ENCODE data around the gene CTNNBIP1. TPM values are rescaled to one million over a fixed set of nuclear protein-coding genes. Genes with fewer than 3 reads are reported as not detected.

CTNNBIP1 gene
- total and polyA plus RNA-seq, 9 of the 15 experiments (the other 6 are each of a cell fraction or from before 2014, with no cell fraction given): 0.65 to 29.2 (median 14.7) TPM

GRCh38 chr1:9859281-9860014, 50.6 kb downstream of the CTNNBIP1 start:
- Histone ChIP-seq H4K20me1 (replicated peaks; ENCODE audit: control insufficient read depth, insufficient read depth, low read length) (0 out of 2 replicates have a peak, but pooled peaks cover 9% of the 10 kb centered on the region), H3K27me3 (ENCODE audit: control insufficient read depth in 2 of 2, insufficient read depth in 2 of 2, low read length in 2 of 2) (no peaks in the 10 kb centered on the region), H3K79me2 (ENCODE audit: control insufficient read depth, insufficient read depth, low read length) (no peaks in the 10 kb centered on the region), H3K9me3 (replicated peaks; ENCODE audit: control insufficient read depth, insufficient read depth, low read depth, low read length) (no peaks in the 10 kb centered on the region), H3K4me1 (replicated peaks in 1 of 2; ENCODE audit: control insufficient read depth in 2 of 2, insufficient read depth in 2 of 2, low read length in 2 of 2) (peaks cover 0 to 6% of the 10 kb centered on the region in 2 experiments; a peak in 1 of 5 replicates), H3K36me3 (ENCODE audit: control insufficient read depth, insufficient read depth, low read length) (no peaks in the 10 kb centered on the region), H2AFZ (ENCODE audit: low read depth, low read length) (no peak overlapping the region), H3K27ac (ENCODE audit: extremely low read depth, low read depth, low read length) (no peak overlapping the region), H3K4me2 (ENCODE audit: insufficient read depth, low read length) (no peak overlapping the region), H3K4me3 (no peak overlapping the region), H3K9ac (ENCODE audit: insufficient read depth in 1 of 2, low read depth in 2 of 2, low read length in 2 of 2) (no peak overlapping the region), H3K9me1 (ENCODE audit: control insufficient read depth, insufficient read depth, low read length) (no peaks in the 10 kb centered on the region)
- intact Hi-C loops (cut with micrococcal nuclease) (loop anchor here (10.0 kb wide), 1 partner anchor 365 kb away; no protein-coding TSS in a partner anchor), in situ Hi-C loops (cut with MboI) (no loop called here)
- CTCF ChIA-PET (ENCODE audit: low intra/inter-chr PET ratio): no interaction called here
- BruUV-seq (replicated peaks): no TSS peak
- POLR2A ChIA-PET: interaction anchor here (1.0 to 1.6 kb wide), 2 partner anchors 10 to 17 kb away, joined by 4 to 5 read pairs; no protein-coding TSS in a partner anchor
- no peak for FAIRE-seq
- ATAC-seq: no peak
- no peak for DNase-seq (ENCODE audit: extremely low read depth in 1 of 4, low spot score in 3 of 4)
- WGBS (ENCODE audit: insufficient coverage, low coverage, missing lambda C conversion rate): 58% methylated on average over 5 of the region's 5 CpGs
- TF ChIP-seq TBL1XR1 (IDR thresholded peaks at IDR 0.05; ENCODE audit: low read length in 2 of 2) (no peak), POLR2G (IDR thresholded peaks at IDR 0.05; ENCODE audit: low read depth, low read length) (no peak), SIRT6 (IDR thresholded peaks at IDR 0.05; ENCODE audit: low read depth, low read length) (no peak), C11orf30 (IDR thresholded peaks at IDR 0.05; ENCODE audit: low read depth) (0 out of 2 replicates have a peak, but pooled peaks have one; percentile 8), HDAC2 (IDR thresholded peaks at IDR 0.05) (no peak), RBM15 (IDR thresholded peaks at IDR 0.05; ENCODE audit: insufficient read depth, low read length) (no peak), MAFF (IDR thresholded peaks at IDR 0.05; ENCODE audit: low read length) (0 out of 2 replicates have a peak, but pooled peaks have one; percentile 9), MXD1 (CRISPR knock-in tag; IDR thresholded peaks at IDR 0.05; ENCODE audit: borderline replicate concordance, poor library complexity, severe bottlenecking) (no peak), ZNF766 (CRISPR knock-in tag; conservative IDR thresholded peaks at IDR 0.05) (no peak), ZNF224 (CRISPR knock-in tag; IDR thresholded peaks at IDR 0.05) (no peak), THRB (CRISPR knock-in tag; conservative IDR thresholded peaks at IDR 0.05) (no peak), TCFL5 (CRISPR knock-in tag; conservative IDR thresholded peaks at IDR 0.05) (no peak), PML (IDR thresholded peaks at IDR 0.05; ENCODE audit: low read length) (no peak), GMEB1 (CRISPR knock-in tag; IDR thresholded peaks at IDR 0.05) (no peak), ZFPM2 (CRISPR knock-in tag; IDR thresholded peaks at IDR 0.05) (no peak), MAFK (IDR thresholded peaks at IDR 0.05; ENCODE audit: low read length) (0 out of 2 replicates have a peak, but pooled peaks have one; percentile 5), KDM1A (IDR thresholded peaks at IDR 0.05) (no peak), ZNF311 (CRISPR knock-in tag; IDR thresholded peaks at IDR 0.05) (no peak)
